ENCODE measurements around the gene ROBO4.

Gene ROBO4

GRCh38 chr11:124844664-124845079, 53.0 kb downstream of the ROBO4 start (continued):
- TF ChIP-seq TSHZ2 (CRISPR knock-in tag; IDR thresholded peaks at IDR 0.05) (no peak), CSDC2 (CRISPR knock-in tag; IDR thresholded peaks at IDR 0.05) (no peak), ZFP3 (CRISPR knock-in tag; IDR thresholded peaks at IDR 0.05) (no peak)

- no peak for ATAC-seq
- TF ChIP-seq TCF4 (CRISPR knock-in tag; IDR thresholded peaks at IDR 0.05; ENCODE audit: borderline replicate concordance) (no peak), TOX (CRISPR knock-in tag; IDR thresholded peaks at IDR 0.05; ENCODE audit: borderline replicate concordance) (no peak), CREB5 (CRISPR knock-in tag; IDR thresholded peaks at IDR 0.05; ENCODE audit: low read depth) (no peak), ZFP30 (CRISPR knock-in tag; IDR thresholded peaks at IDR 0.05) (no peak), CSDC2 (CRISPR knock-in tag; IDR thresholded peaks at IDR 0.05) (no peak), ARNTL (CRISPR knock-in tag; IDR thresholded peaks at IDR 0.05; ENCODE audit: borderline replicate concordance, low read depth) (no peak), ZFP3 (CRISPR knock-in tag; IDR thresholded peaks at IDR 0.05) (no peak)
Observed at GRCh38 chr11:124843616-124843910, 54.1 kb downstream of the ROBO4 start.

- no peak for ATAC-seq
- TF ChIP-seq CSDC2 (CRISPR knock-in tag; IDR thresholded peaks at IDR 0.05) (no peak), ZNF70 (CRISPR knock-in tag; IDR thresholded peaks at IDR 0.05) (no peak), ZNF8 (CRISPR knock-in tag; IDR thresholded peaks at IDR 0.05) (no peak), SNAI2 (CRISPR knock-in tag; IDR thresholded peaks at IDR 0.05) (no peak), RARB (CRISPR knock-in tag; IDR thresholded peaks at IDR 0.05) (no peak)
Observed at GRCh38 chr11:124842305-124842704, 55.4 kb downstream of the ROBO4 start.

- no peak for ATAC-seq
- TF ChIP-seq ZFP3 (CRISPR knock-in tag; IDR thresholded peaks at IDR 0.05) = no peak
- TF ChIP-seq RARB (CRISPR knock-in tag; IDR thresholded peaks at IDR 0.05) = no peak
Observed at GRCh38 chr11:124841840-124842239, 55.8 kb downstream of the ROBO4 start.

GRCh38 chr11:124841201-124841600, 56.5 kb downstream of the ROBO4 start:
- no peak for TF ChIP-seq ZNF565 (CRISPR knock-in tag; conservative IDR thresholded peaks at IDR 0.05; ENCODE audit: low read depth)
- no peak for TF ChIP-seq OSR1 (CRISPR knock-in tag; IDR thresholded peaks at IDR 0.05)
- TF ChIP-seq ESRRG (CRISPR knock-in tag; IDR thresholded peaks at IDR 0.05) = no peak
- TF ChIP-seq CREB5 (CRISPR knock-in tag; IDR thresholded peaks at IDR 0.05; ENCODE audit: low read depth) = no peak
- no peak for TF ChIP-seq PPARA (CRISPR knock-in tag; IDR thresholded peaks at IDR 0.05; ENCODE audit: borderline replicate concordance)
- no peak for TF ChIP-seq ZFP30 (CRISPR knock-in tag; IDR thresholded peaks at IDR 0.05)
- no peak for TF ChIP-seq POU6F1 (CRISPR knock-in tag; IDR thresholded peaks at IDR 0.05; ENCODE audit: borderline replicate concordance, low read depth)
- no peak for TF ChIP-seq CSDC2 (CRISPR knock-in tag; IDR thresholded peaks at IDR 0.05)
- no peak for TF ChIP-seq RARB (CRISPR knock-in tag; IDR thresholded peaks at IDR 0.05)
- TF ChIP-seq PATZ1 (CRISPR knock-in tag; IDR thresholded peaks at IDR 0.05; ENCODE audit: borderline replicate concordance) = no peak
- no peak for TF ChIP-seq TOX (CRISPR knock-in tag; IDR thresholded peaks at IDR 0.05; ENCODE audit: borderline replicate concordance)
- no peak for TF ChIP-seq CSRNP3 (CRISPR knock-in tag; IDR thresholded peaks at IDR 0.05)
- TF ChIP-seq TCF4 (CRISPR knock-in tag; IDR thresholded peaks at IDR 0.05; ENCODE audit: borderline replicate concordance) = no peak
- no peak for TF ChIP-seq SNAI2 (CRISPR knock-in tag; IDR thresholded peaks at IDR 0.05)
- no peak for TF ChIP-seq ZNF8 (CRISPR knock-in tag; IDR thresholded peaks at IDR 0.05)
- no peak for TF ChIP-seq GLIS3 (CRISPR knock-in tag; IDR thresholded peaks at IDR 0.05)
- ATAC-seq = no peak

Measured in SK-N-SH treated with all-trans-retinoic acid at 6 μM for 48 hours (cell line).